GM21619 (cell line): ENCODE data around the gene GSTT2B.
"Not testable (repeated sequence)": the region's sequence is repeated elsewhere in the genome, so short reads cannot be mapped to it uniquely, and the experiment has no call there.

Source experiments
- ATAC-seq: cut with Tn5 transposase; IDR thresholded peaks from one replicate; pipeline ENCODE4 v1.9.1; 2021; ENCODE audit not compliant: unreplicated experiment

GSTT2B gene

GRCh38 chr22:23949764-23950163 is 11.2 kb downstream of the GSTT2B start:
- not testable (repeated sequence) for ATAC-seq

GRCh38 chr22:23947391-23947790 is 13.6 kb downstream of the GSTT2B start:
- not testable (repeated sequence) for ATAC-seq

GRCh38 chr22:23940166-23940565 is 20.8 kb downstream of the GSTT2B start:
- ATAC-seq: not testable (repeated sequence)

GRCh38 chr22:23939017-23939357 is 22.0 kb downstream of the GSTT2B start:
- no peak for ATAC-seq

- ATAC-seq: no peak
Measured at GRCh38 chr22:23938328-23939016, 22.5 kb downstream of the GSTT2B start.

- no peak for ATAC-seq
Measured at GRCh38 chr22:23926561-23926960, 34.4 kb downstream of the GSTT2B start.

GRCh38 chr22:23925020-23925606 is 35.9 kb downstream of the GSTT2B start:
- no peak for ATAC-seq

GRCh38 chr22:23922921-23923320 is 38.1 kb downstream of the GSTT2B start:
- ATAC-seq: no peak

GRCh38 chr22:23921586-23922201 is 39.3 kb downstream of the GSTT2B start:
- not testable (repeated sequence) for ATAC-seq

- ATAC-seq: not testable (repeated sequence)
Measured at GRCh38 chr22:23920267-23920611, 40.8 kb downstream of the GSTT2B start.

GRCh38 chr22:23915290-23915689 is 45.7 kb downstream of the GSTT2B start:
- ATAC-seq: no peak

GRCh38 chr22:23913661-23914353 is 47.2 kb downstream of the GSTT2B start:
- ATAC-seq: peak; percentile 95

GRCh38 chr22:23913306-23913660 is 47.7 kb downstream of the GSTT2B start:
- ATAC-seq: no peak

- ATAC-seq: no peak
Measured at GRCh38 chr22:23912293-23912903, 48.6 kb downstream of the GSTT2B start.

GRCh38 chr22:23911318-23911980 is 49.5 kb downstream of the GSTT2B start:
- no peak for ATAC-seq

GRCh38 chr22:23910496-23911190 is 50.4 kb downstream of the GSTT2B start:
- no peak for ATAC-seq

- ATAC-seq: no peak
Measured at GRCh38 chr22:23909296-23909898, 51.6 kb downstream of the GSTT2B start.

GRCh38 chr22:23908587-23909205 is 52.3 kb downstream of the GSTT2B start:
- no peak for ATAC-seq

- not testable (repeated sequence) for ATAC-seq
Measured at GRCh38 chr22:23907423-23907822, 53.6 kb downstream of the GSTT2B start.
